Central memory CD4-positive, alpha-beta T cell (primary cell): ENCODE data around the gene TBC1D28.
"Not testable (repeated sequence)": the region's sequence is repeated elsewhere in the genome, so short reads cannot be mapped to it uniquely, and the experiment has no call there.

Source experiments
- DNase-seq: peaks from one replicate; pipeline ENCODE4 v3.0.0; 2022

The TBC1D28 gene

DNA sequence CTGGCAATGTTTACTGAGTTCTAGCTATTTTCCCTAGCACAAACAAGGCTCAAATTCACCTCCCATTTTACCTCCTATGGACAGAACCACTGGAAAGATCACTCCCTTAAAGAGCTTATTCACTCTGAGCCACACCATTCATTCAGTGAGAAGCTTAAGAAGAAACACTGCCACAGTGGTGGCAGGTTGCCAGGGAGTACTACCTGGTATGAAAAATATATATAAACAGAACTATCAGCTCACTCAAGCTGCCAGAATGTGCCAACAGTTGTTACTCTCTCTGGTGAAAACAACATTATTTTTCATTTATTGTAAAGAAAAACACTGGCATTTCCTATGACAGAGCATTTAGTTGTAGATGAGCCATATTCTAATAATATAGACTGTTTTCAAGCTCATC, 31.2 kb downstream of the TBC1D28 start:
- not testable (repeated sequence) for DNase-seq

DNA sequence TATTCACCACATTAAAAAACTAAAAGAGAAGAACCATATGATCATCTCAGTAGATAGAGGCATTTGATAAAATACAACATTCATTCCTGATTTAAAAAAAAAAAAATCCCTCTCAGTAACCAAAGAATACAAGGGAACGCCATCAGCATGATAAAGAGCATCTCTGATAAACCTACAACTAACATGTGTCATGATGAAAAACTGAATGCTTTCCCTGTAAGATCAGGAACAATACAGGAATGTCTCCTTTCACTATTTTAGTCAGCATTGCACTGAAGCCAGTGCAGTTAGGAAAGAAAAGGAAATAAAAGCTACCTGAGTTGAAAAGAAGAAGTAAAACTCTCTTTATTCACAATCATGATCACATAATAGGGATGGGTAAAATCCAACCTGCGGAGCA, 51.1 kb downstream of the TBC1D28 start:
- not testable (repeated sequence) for DNase-seq
